Osteocyte (in vitro differentiated cells): Measurements from ENCODE around the gene PSMG4. TPM values are rescaled to one million over a fixed set of nuclear protein-coding genes. Genes with fewer than 3 reads are reported as not detected.
A peak's percentile ranks its signal among the peaks of the same experiment; 100 is the strongest.

ENCODE experiments used
- DNase-seq: peaks from one replicate; pipeline ENCODE4 v3.0.0; 2021; ENCODE audit warnings: mixed read lengths; ENCODE audit not compliant: unreplicated experiment; ENCODE audit errors: extremely low spot score
- H3K27ac Mint-ChIP-seq: one replicate; pipeline ENCODE4 v1.8.0; 2021; ENCODE audit warnings: mild to moderate bottlenecking, mixed read lengths; ENCODE audit not compliant: unreplicated experiment
- H3K27me3 Mint-ChIP-seq: one replicate; pipeline ENCODE4 v1.8.0; 2021; ENCODE audit warnings: mixed read lengths; ENCODE audit not compliant: unreplicated experiment
- H3K36me3 Mint-ChIP-seq: one replicate; pipeline ENCODE4 v1.8.0; 2021; ENCODE audit warnings: mixed read lengths; ENCODE audit not compliant: unreplicated experiment
- H3K4me1 Mint-ChIP-seq: one replicate; pipeline ENCODE4 v1.8.0; 2021; ENCODE audit warnings: mixed read lengths; ENCODE audit not compliant: unreplicated experiment
- H3K4me3 Mint-ChIP-seq: one replicate; pipeline ENCODE4 v1.8.0; 2021; ENCODE audit warnings: mild to moderate bottlenecking, moderate library complexity, mixed read lengths; ENCODE audit not compliant: unreplicated experiment
- H3K9me3 Mint-ChIP-seq: one replicate; pipeline ENCODE4 v1.8.0; 2021; ENCODE audit warnings: mixed read lengths; ENCODE audit not compliant: unreplicated experiment
- CTCF ChIP-seq: fragments of 200-600 bp; sonication (generic); IDR thresholded peaks from 2 replicates; pipeline ENCODE4 v1.5.0; 2021; ENCODE audit warnings: antibody characterized with exemption, mild to moderate bottlenecking, moderate library complexity
- total RNA-seq: library from RNA; stranded (reverse); gene quantifications from 2 replicates; pipeline ENCODE4 v1.2.1, GENCODE V29; 2021

The PSMG4 gene
- total RNA-seq, 1 donor from 2014 or later = 22.0 TPM

GRCh38 chr6:3212261-3212660 is 46.5 kb upstream of the PSMG4 start:
- Mint-ChIP-seq H3K4me3 (no peak overlapping the region), H3K36me3 (no peaks in the 10 kb centered on the region), H3K27ac (no peak overlapping the region), H3K27me3 (no peaks in the 10 kb centered on the region), H3K4me1 (peaks cover 36% of the 10 kb centered on the region), H3K9me3 (no peaks in the 10 kb centered on the region)
- TF ChIP-seq CTCF = no peak
- peak; percentile 64 for DNase-seq

GRCh38 chr6:3213334-3213695 is 45.4 kb upstream of the PSMG4 start:
- TF ChIP-seq CTCF = no peak
- H3K4me3 Mint-ChIP-seq = no peak overlapping the region
- no peaks in the 10 kb centered on the region for H3K9me3 Mint-ChIP-seq
- H3K4me1 Mint-ChIP-seq = peaks cover 28% of the 10 kb centered on the region
- H3K27ac Mint-ChIP-seq = no peak overlapping the region
- no peak for DNase-seq
- H3K36me3 Mint-ChIP-seq = no peaks in the 10 kb centered on the region
- no peaks in the 10 kb centered on the region for H3K27me3 Mint-ChIP-seq

- peaks cover 13% of the 10 kb centered on the region for H3K4me1 Mint-ChIP-seq
- no peaks in the 10 kb centered on the region for H3K36me3 Mint-ChIP-seq
- H3K27ac Mint-ChIP-seq = no peak overlapping the region
- no peak overlapping the region for H3K4me3 Mint-ChIP-seq
- no peak for TF ChIP-seq CTCF
- no peaks in the 10 kb centered on the region for H3K9me3 Mint-ChIP-seq
- H3K27me3 Mint-ChIP-seq = no peaks in the 10 kb centered on the region
- no peak for DNase-seq
Observed at GRCh38 chr6:3214898-3215297, 43.8 kb upstream of the PSMG4 start.

- DNase-seq = no peak
- H3K4me3 Mint-ChIP-seq = no peak overlapping the region
- H3K36me3 Mint-ChIP-seq = no peaks in the 10 kb centered on the region
- H3K27ac Mint-ChIP-seq = no peak overlapping the region
- H3K9me3 Mint-ChIP-seq = no peaks in the 10 kb centered on the region
- H3K4me1 Mint-ChIP-seq = peaks cover 5% of the 10 kb centered on the region
- no peak for TF ChIP-seq CTCF
- H3K27me3 Mint-ChIP-seq = no peaks in the 10 kb centered on the region
Observed at GRCh38 chr6:3217286-3217685, 41.5 kb upstream of the PSMG4 start.

GRCh38 chr6:3218266-3218665 is 40.5 kb upstream of the PSMG4 start:
- no peak overlapping the region for H3K27ac Mint-ChIP-seq
- H3K4me1 Mint-ChIP-seq = peaks cover 5% of the 10 kb centered on the region
- no peak for TF ChIP-seq CTCF
- no peak for DNase-seq
- H3K9me3 Mint-ChIP-seq = no peaks in the 10 kb centered on the region
- H3K27me3 Mint-ChIP-seq = no peaks in the 10 kb centered on the region
- H3K4me3 Mint-ChIP-seq = no peak overlapping the region
- H3K36me3 Mint-ChIP-seq = no peaks in the 10 kb centered on the region
